HepG2 (cell line): ENCODE measurements around the gene FOXE3. TPM values are rescaled to one million over a fixed set of nuclear protein-coding genes. Genes with fewer than 3 reads are reported as not detected.

Experiments used
- CREB1 ChIP-seq, 2 experiments: fragments of 450-650 bp in 1 of 2; IDR thresholded peaks; 2 replicates each; pipeline ENCODE4 v1.6.1; 2016 to 2017; ENCODE audit warnings: control low read depth in 1 of 2, mild to moderate bottlenecking in 1 of 2, missing compliant biosample characterization in 1 of 2, missing genetic modification characterization in 1 of 2
- DNMT1 ChIP-seq: sonication (generic); formaldehyde crosslinking; IDR thresholded peaks from 2 replicates; pipeline ENCODE4 v1.5.1; 2020; ENCODE audit warnings: mild to moderate bottlenecking, missing genetic modification reagents
- ELF3 ChIP-seq: IDR thresholded peaks from 2 replicates; pipeline ENCODE4 v1.6.1; 2016; ENCODE audit warnings: missing genetic modification reagents, missing compliant biosample characterization
- GATAD1 ChIP-seq: IDR thresholded peaks from 2 replicates; pipeline ENCODE4 v1.6.1; 2016; ENCODE audit warnings: missing genetic modification reagents, missing compliant biosample characterization
- GLI4 ChIP-seq: sonication (generic); formaldehyde crosslinking; IDR thresholded peaks from 2 replicates; pipeline ENCODE4 v1.5.1; 2020; ENCODE audit warnings: missing genetic modification reagents, mild to moderate bottlenecking, moderate library complexity, borderline replicate concordance
- HIVEP1 ChIP-seq: sonication (generic); formaldehyde crosslinking; IDR thresholded peaks from 2 replicates; pipeline ENCODE4 v1.4.0; 2020; ENCODE audit warnings: mild to moderate bottlenecking, missing genetic modification reagents
- MAFK ChIP-seq, 2 experiments: IDR thresholded peaks in 1 of 2; conservative IDR thresholded peaks in 1 of 2; 2 replicates each; pipeline ENCODE4 v1.6.1; 2011; ENCODE audit warnings: improper control_type of control experiment in 2 of 2, low read length in 2 of 2
- MAX ChIP-seq: IDR thresholded peaks from 2 replicates; pipeline ENCODE4 v1.6.1; 2012; ENCODE audit warnings: inconsistent platforms
- MIER2 ChIP-seq: IDR thresholded peaks from 2 replicates; pipeline ENCODE4 v1.6.1; 2016; ENCODE audit warnings: missing biosample characterization, missing genetic modification reagents
- PHF20 ChIP-seq: sonication (generic); formaldehyde crosslinking; IDR thresholded peaks from 2 replicates; pipeline ENCODE4 v1.5.0; 2020; ENCODE audit warnings: mild to moderate bottlenecking, missing genetic modification reagents
- POLR2G ChIP-seq: fragments of 200-400 bp; formaldehyde crosslinking; IDR thresholded peaks from 2 replicates; pipeline ENCODE4 v1.6.1; 2018; ENCODE audit warnings: mild to moderate bottlenecking, low read depth, low read length, moderate library complexity
- RBFOX2 ChIP-seq: fragments of 200-400 bp; formaldehyde crosslinking; IDR thresholded peaks from 2 replicates; pipeline ENCODE4 v1.6.1; 2017; ENCODE audit warnings: low read depth, mild to moderate bottlenecking, low read length
- SALL2 ChIP-seq: sonication (generic); formaldehyde crosslinking; IDR thresholded peaks from 2 replicates; pipeline ENCODE4 v1.8.1; 2023; ENCODE audit warnings: mild to moderate bottlenecking, missing genetic modification reagents, inconsistent platforms
- TAF1 ChIP-seq: sonication (generic); formaldehyde crosslinking; IDR thresholded peaks from 2 replicates; pipeline ENCODE4 v1.4.0; 2020; ENCODE audit warnings: missing genetic modification reagents
- THAP7 ChIP-seq: sonication (generic); formaldehyde crosslinking; IDR thresholded peaks from 2 replicates; pipeline ENCODE4 v1.8.1; 2023; ENCODE audit warnings: mild to moderate bottlenecking, missing genetic modification reagents
- TOPORS ChIP-seq: sonication (generic); formaldehyde crosslinking; IDR thresholded peaks from 2 replicates; pipeline ENCODE4 v1.8.0; 2023; ENCODE audit warnings: mild to moderate bottlenecking, missing genetic modification reagents
- ZBTB1 ChIP-seq: sonication (generic); formaldehyde crosslinking; IDR thresholded peaks from 2 replicates; pipeline ENCODE4 v1.4.0; 2020; ENCODE audit warnings: missing genetic modification reagents, borderline replicate concordance
- ZMAT3 ChIP-seq: sonication (generic); formaldehyde crosslinking; conservative IDR thresholded peaks from 2 replicates; pipeline ENCODE4 v1.7.0; 2021; ENCODE audit warnings: missing genetic modification reagents
- ZMYM4 ChIP-seq: sonication (generic); formaldehyde crosslinking; IDR thresholded peaks from 2 replicates; pipeline ENCODE4 v1.8.1; 2023; ENCODE audit warnings: mild to moderate bottlenecking, missing genetic modification reagents
- ZNF207 ChIP-seq: fragments of 450-650 bp; IDR thresholded peaks from 2 replicates; pipeline ENCODE4 v1.6.1; 2016; ENCODE audit warnings: antibody characterized with exemption, borderline replicate concordance
- ZNF30 ChIP-seq: sonication (generic); formaldehyde crosslinking; IDR thresholded peaks from 2 replicates; pipeline ENCODE4 v1.5.0; 2020; ENCODE audit warnings: mild to moderate bottlenecking, missing genetic modification reagents
- ZNF567 ChIP-seq: sonication (generic); formaldehyde crosslinking; IDR thresholded peaks from 2 replicates; pipeline ENCODE4 v1.8.1; 2023; ENCODE audit warnings: mild to moderate bottlenecking, missing genetic modification reagents, borderline replicate concordance
- ZNF670 ChIP-seq: sonication (generic); formaldehyde crosslinking; IDR thresholded peaks from 2 replicates; pipeline ENCODE4 v1.8.0; 2022; ENCODE audit warnings: mild to moderate bottlenecking, missing genetic modification reagents, borderline replicate concordance
- ZNF761 ChIP-seq: sonication (generic); formaldehyde crosslinking; conservative IDR thresholded peaks from 2 replicates; pipeline ENCODE4 v1.4.0; 2020; ENCODE audit warnings: mild to moderate bottlenecking, missing genetic modification reagents
- ZSCAN21 ChIP-seq: sonication (generic); formaldehyde crosslinking; IDR thresholded peaks from 2 replicates; pipeline ENCODE4 v1.8.0; 2022; ENCODE audit warnings: mild to moderate bottlenecking, missing genetic modification reagents, moderate library complexity, borderline replicate concordance
- polyA plus RNA-seq, 8 experiments: library from polyadenylated mRNA; depleted of rRNA in 3 of 8; stranded (reverse) in 7 of 8; unstranded in 1 of 8; fragments of >200 nt; fragmentation: Illumina TruSeq in 4 of 8; extraction: Trizol in 4 of 8; gene quantifications; 2 replicates each; pipeline versions ENCODE4 v1.2.1 to v1.2.3, GENCODE V29; 2011 to 2016; ENCODE audit warnings: low read depth in 4 of 8, missing spikeins in 1 of 8, mixed read lengths in 1 of 8; ENCODE audit not compliant: insufficient read depth in 1 of 8
- total RNA-seq, 5 experiments: library from RNA; depleted of rRNA; stranded (reverse); fragments of >200 nt; fragmentation: Illumina TruSeq; extraction: Trizol; gene quantifications; 2 replicates each; pipeline ENCODE4 v1.2.3, GENCODE V29; 2016; ENCODE audit warnings: low read depth in 1 of 5
- TF ChIP-seq, protein P1 (sequence below): sonication (generic); formaldehyde crosslinking; IDR thresholded peaks from 2 replicates; pipeline ENCODE4 v1.4.0; 2020; ENCODE audit warnings: mild to moderate bottlenecking, missing genetic modification reagents
- TF ChIP-seq, protein P2 (sequence below): sonication (generic); formaldehyde crosslinking; IDR thresholded peaks from 2 replicates; pipeline ENCODE4 v1.5.0; 2020; ENCODE audit warnings: mild to moderate bottlenecking, missing genetic modification reagents, borderline replicate concordance

FOXE3 gene
- total and polyA plus RNA-seq, 2 of the 13 experiments (the other 11 are each of a cell fraction or from before 2014, with no cell fraction given): not detected

DNA sequence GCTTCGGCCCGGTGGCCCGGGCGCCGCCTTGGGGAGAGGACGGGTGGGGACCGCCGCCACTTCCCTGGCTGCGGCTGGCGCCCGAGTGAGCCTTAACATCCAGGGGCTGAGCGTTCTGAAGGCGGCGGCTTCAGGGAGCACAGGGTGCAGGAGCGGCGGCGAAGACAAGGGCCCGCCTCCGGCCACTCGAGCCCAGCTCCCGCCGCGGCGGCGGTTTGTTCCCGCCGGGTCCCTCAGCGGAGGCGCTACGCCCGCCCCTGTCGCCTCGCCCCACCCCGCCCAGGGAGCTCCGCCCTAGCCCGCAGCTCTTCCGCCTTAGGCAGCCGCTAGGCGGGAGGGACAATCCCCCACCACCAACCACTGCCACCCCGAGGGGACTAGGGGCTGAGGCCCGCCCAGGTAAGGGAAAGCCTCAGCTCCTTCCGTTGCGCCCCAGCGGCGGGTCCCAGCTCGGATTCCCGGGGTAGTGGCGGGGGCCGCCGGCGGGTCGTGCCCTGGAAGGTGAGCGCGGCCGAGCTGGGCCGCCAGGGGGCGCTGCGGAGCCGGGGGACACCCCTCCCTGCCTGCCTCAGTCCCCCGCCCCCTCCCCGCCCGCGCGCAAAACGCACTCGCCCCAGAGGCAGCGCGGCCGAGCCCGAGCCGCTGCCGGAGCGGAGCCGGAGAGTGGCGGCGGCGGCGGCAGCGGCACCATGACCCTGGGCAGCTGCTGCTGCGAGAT, 21.5 kb downstream of the FOXE3 start, which contains the start of gene FOXD2 (continued):
- no peak for TF ChIP-seq CREB1 (IDR thresholded peaks at IDR 0.05)
- TF ChIP-seq CREB1 (CRISPR knock-in tag; IDR thresholded peaks at IDR 0.05): no peak
- no peak for TF ChIP-seq MIER2 (CRISPR knock-in tag)
- peak; percentile 64 for TF ChIP-seq POLR2G
- no peak for TF ChIP-seq ZBTB1 (CRISPR knock-in tag)
- no peak for TF ChIP-seq THAP7 (CRISPR knock-in tag)
- peak; percentile 26; the same call in 1 of the 2 replicates for TF ChIP-seq ZMAT3
- TF ChIP-seq TOPORS: peak; percentile 60; the same call in 1 of the 2 replicates
- no peak for TF ChIP-seq ZNF30
- TF ChIP-seq RBFOX2: peak; percentile 39; the same call in 1 of the 2 replicates
- peak; percentile 29; the same call in 1 of the 2 replicates for TF ChIP-seq ZMYM4 (CRISPR knock-in tag)
- no peak for TF ChIP-seq ZNF207
- TF ChIP-seq DNMT1 (CRISPR knock-in tag): no peak
- TF ChIP-seq MAFK (conservative IDR thresholded peaks at IDR 0.05 in 1 of 2, IDR thresholded peaks at IDR 0.05 in 1 of 2; ENCODE audit: low read length in 2 of 2): no peak
- peak; percentile 53 for TF ChIP-seq PHF20 (CRISPR knock-in tag)
- peak; percentile 22; the same call in 1 of the 2 replicates for TF ChIP-seq GATAD1
- TF ChIP-seq, protein P1, sequence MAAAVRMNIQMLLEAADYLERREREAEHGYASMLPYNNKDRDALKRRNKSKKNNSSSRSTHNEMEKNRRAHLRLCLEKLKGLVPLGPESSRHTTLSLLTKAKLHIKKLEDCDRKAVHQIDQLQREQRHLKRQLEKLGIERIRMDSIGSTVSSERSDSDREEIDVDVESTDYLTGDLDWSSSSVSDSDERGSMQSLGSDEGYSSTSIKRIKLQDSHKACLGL (CRISPR knock-in tag): peak; percentile 23; the same call in 1 of the 2 replicates
- no peak for TF ChIP-seq GLI4 (CRISPR knock-in tag)
- TF ChIP-seq MAX: peak; percentile 39
- 0 out of 2 replicates have a peak, but pooled peaks have one; percentile 30 for TF ChIP-seq ZSCAN21 (CRISPR knock-in tag)
- TF ChIP-seq ELF3 (CRISPR knock-in tag): peak; percentile 37; the same call in 1 of the 2 replicates
- TF ChIP-seq SALL2 (CRISPR knock-in tag): peak; percentile 66; the same call in 1 of the 2 replicates
- 0 out of 2 replicates have a peak, but pooled peaks have one; percentile 49 for TF ChIP-seq ZNF567
- TF ChIP-seq TAF1 (CRISPR knock-in tag): peak; percentile 35
- peak; percentile 47; the same call in 1 of the 2 replicates for TF ChIP-seq ZNF670
- TF ChIP-seq, protein P2, sequence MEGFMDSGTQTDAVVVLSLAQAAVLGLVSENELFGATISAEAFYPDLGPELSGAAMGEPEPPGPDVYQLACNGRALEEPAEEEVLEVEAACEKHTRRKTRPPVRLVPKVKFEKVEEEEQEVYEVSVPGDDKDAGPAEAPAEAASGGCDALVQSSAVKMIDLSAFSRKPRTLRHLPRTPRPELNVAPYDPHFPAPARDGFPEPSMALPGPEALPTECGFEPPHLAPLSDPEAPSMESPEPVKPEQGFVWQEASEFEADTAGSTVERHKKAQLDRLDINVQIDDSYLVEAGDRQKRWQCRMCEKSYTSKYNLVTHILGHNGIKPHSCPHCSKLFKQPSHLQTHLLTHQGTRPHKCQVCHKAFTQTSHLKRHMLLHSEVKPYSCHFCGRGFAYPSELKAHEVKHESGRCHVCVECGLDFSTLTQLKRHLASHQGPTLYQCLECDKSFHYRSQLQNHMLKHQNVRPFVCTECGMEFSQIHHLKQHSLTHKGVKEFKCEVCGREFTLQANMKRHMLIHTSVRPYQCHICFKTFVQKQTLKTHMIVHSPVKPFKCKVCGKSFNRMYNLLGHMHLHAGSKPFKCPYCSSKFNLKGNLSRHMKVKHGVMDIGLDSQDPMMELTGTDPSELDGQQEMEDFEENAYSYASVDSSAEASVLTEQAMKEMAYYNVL (CRISPR knock-in tag): peak; percentile 86; the same call in 1 of the 2 replicates
- TF ChIP-seq ZNF761 (CRISPR knock-in tag): no peak
- peak; percentile 60; the same call in 1 of the 2 replicates for TF ChIP-seq HIVEP1 (CRISPR knock-in tag)
